ENCODE measurements around the gene ADH1C.
"Not testable (repeated sequence)": the region's sequence is repeated elsewhere in the genome, so short reads cannot be mapped to it uniquely, and the experiment has no call there.

DNA sequence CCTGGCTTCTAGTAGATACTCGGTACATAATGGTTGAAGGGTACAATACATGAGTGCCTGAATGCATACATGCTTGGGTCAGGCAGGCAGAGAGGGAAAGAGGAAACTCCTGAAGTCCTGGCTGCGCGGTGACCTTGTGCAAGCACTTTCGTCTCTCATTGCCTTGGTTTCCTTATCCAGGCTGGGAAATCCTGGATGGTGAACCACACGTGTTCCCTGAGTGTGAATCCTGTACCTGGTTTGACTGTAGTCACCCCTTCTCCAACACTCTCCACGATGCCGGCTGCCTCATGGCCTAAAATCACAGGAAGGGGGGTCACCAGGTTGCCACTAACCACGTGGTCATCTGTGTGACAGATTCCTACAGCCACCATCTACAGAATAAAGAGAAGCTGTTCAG is 34.7 kb downstream of the ADH1C start:
- not testable (repeated sequence) for TF ChIP-seq CTCF, POLR2A (IDR thresholded peaks at IDR 0.05)
